GM23338 (cell line): ENCODE measurements around the gene SLC6A3.

Experiments used
- CREB1 ChIP-seq: fragments of 250-450 bp; sonication (Bioruptor Pico); IDR thresholded peaks from 2 replicates; pipeline ENCODE4 v1.5.0; 2020; ENCODE audit warnings: low read depth, mild to moderate bottlenecking, moderate library complexity
- CTCF ChIP-seq, 2 experiments: fragments of 200-600 bp in 1 of 2; sonication (generic) in 1 of 2; conservative IDR thresholded peaks; 2 replicates each; pipeline versions ENCODE4 v1.5.1 to v1.6.1; 2016 to 2017; ENCODE audit warnings: antibody characterized with exemption in 2 of 2, low read depth in 2 of 2, mild to moderate bottlenecking in 2 of 2, moderate library complexity in 1 of 2
- ETS1 ChIP-seq: IDR thresholded peaks from 2 replicates; pipeline ENCODE4 v1.6.1; 2016; ENCODE audit warnings: antibody characterized with exemption
- EZH2 ChIP-seq: fragments of 200-600 bp; sonication (generic); IDR thresholded peaks from one replicate; pipeline ENCODE4 v1.8.0; 2017; ENCODE audit warnings: antibody characterized with exemption, mild to moderate bottlenecking, low read depth; ENCODE audit not compliant: unreplicated experiment
- EZH2phosphoT487 ChIP-seq: fragments of 200-600 bp; sonication (generic); IDR thresholded peaks from one replicate; pipeline ENCODE4 v1.8.1; 2018; ENCODE audit warnings: antibody characterized with exemption; ENCODE audit not compliant: unreplicated experiment
- POLR2AphosphoS5 ChIP-seq: IDR thresholded peaks from 2 replicates; pipeline ENCODE4 v1.6.1; 2016; ENCODE audit warnings: antibody characterized with exemption, low read depth
- STAT1 ChIP-seq: IDR thresholded peaks from one replicate; pipeline ENCODE4 v1.6.1; 2016; ENCODE audit warnings: antibody characterized with exemption; ENCODE audit not compliant: unreplicated experiment
- ZNF331 ChIP-seq: fragments of 250-450 bp; sonication (Bioruptor Pico); IDR thresholded peaks from 2 replicates; pipeline ENCODE4 v1.5.0; 2020; ENCODE audit warnings: low read depth, mild to moderate bottlenecking, moderate library complexity
- TF ChIP-seq, protein P1 (sequence below): IDR thresholded peaks from one replicate; pipeline ENCODE4 v1.6.1; 2018; ENCODE audit warnings: antibody characterized with exemption; ENCODE audit not compliant: unreplicated experiment

GRCh38 chr5:1463326-1464095, 18.3 kb upstream of the SLC6A3 start:
- TF ChIP-seq CTCF (conservative IDR thresholded peaks at IDR 0.05; ENCODE audit: low read depth in 2 of 2), result no peak
- no peak for TF ChIP-seq EZH2
- TF ChIP-seq, protein P1, sequence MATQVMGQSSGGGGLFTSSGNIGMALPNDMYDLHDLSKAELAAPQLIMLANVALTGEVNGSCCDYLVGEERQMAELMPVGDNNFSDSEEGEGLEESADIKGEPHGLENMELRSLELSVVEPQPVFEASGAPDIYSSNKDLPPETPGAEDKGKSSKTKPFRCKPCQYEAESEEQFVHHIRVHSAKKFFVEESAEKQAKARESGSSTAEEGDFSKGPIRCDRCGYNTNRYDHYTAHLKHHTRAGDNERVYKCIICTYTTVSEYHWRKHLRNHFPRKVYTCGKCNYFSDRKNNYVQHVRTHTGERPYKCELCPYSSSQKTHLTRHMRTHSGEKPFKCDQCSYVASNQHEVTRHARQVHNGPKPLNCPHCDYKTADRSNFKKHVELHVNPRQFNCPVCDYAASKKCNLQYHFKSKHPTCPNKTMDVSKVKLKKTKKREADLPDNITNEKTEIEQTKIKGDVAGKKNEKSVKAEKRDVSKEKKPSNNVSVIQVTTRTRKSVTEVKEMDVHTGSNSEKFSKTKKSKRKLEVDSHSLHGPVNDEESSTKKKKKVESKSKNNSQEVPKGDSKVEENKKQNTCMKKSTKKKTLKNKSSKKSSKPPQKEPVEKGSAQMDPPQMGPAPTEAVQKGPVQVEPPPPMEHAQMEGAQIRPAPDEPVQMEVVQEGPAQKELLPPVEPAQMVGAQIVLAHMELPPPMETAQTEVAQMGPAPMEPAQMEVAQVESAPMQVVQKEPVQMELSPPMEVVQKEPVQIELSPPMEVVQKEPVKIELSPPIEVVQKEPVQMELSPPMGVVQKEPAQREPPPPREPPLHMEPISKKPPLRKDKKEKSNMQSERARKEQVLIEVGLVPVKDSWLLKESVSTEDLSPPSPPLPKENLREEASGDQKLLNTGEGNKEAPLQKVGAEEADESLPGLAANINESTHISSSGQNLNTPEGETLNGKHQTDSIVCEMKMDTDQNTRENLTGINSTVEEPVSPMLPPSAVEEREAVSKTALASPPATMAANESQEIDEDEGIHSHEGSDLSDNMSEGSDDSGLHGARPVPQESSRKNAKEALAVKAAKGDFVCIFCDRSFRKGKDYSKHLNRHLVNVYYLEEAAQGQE, result no peak
- TF ChIP-seq POLR2AphosphoS5, result no peak
- no peak for TF ChIP-seq CREB1
- no peak for TF ChIP-seq ZNF331 (CRISPR knock-in tag)
- no peak for TF ChIP-seq EZH2phosphoT487
- TF ChIP-seq ETS1, result no peak
- TF ChIP-seq STAT1, result no peak
